Measurements from ENCODE around the gene PDLIM1. TPM values are rescaled to one million over a fixed set of nuclear protein-coding genes. Genes with fewer than 3 reads are reported as not detected.

The PDLIM1 gene
- total and polyA plus RNA-seq, 2 experiments from 2014 or later: 111 to 233 TPM

DNA sequence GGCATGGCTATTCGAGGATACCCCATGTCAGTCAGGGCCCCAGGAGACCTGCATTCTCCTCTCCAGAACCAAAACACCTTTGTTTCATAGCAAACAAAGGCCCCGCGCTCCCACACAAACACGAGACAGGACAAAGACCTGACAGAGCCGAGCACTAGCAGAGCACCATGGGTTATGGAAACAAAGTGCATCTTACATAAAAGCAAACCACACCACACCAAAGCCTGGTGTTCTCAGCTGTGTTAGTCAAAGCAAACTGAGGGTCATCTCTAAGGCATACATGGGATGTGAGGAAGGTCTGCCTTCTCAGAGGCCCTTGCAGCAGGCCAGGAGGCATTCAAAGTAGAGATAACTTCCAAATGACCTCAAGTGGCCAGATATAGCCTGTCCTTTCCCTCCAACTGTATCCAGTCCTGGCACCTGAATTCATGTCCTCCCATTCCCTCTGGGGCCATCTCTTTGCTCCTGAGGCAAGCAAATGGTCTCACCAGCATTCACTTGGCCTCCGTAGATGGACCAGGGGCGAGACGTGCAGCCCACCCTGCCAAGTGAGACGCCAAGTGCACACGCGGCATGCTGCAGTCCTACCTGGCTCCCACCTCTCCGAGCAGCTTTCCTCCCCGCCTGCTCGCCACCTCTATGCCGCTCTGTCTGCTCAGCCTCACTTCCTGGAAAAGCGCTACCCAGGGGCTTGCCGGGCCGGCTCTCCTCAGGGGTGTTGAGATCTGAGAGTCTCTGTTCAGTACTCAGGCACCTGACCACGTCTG, 45.3 kb upstream of the PDLIM1 start:
- H3K27ac Mint-ChIP-seq: peak overlapping the region; percentile 59; the same call in 1 of the 2 replicates
- DNase-seq (ENCODE audit: low spot score): no peak
- no peak for TF ChIP-seq ZNF114 (CRISPR knock-in tag; IDR thresholded peaks at IDR 0.05)
- no peak for TF ChIP-seq ETS1 (IDR thresholded peaks at IDR 0.05)
- TF ChIP-seq CREB1 (CRISPR knock-in tag; IDR thresholded peaks at IDR 0.05; ENCODE audit: low read depth): no peak
- no peak for TF ChIP-seq ZNF331 (CRISPR knock-in tag; IDR thresholded peaks at IDR 0.05; ENCODE audit: low read depth)
- TF ChIP-seq JUNB (IDR thresholded peaks at IDR 0.05; ENCODE audit: unreplicated experiment): no peak
- no peak for TF ChIP-seq STAT1 (IDR thresholded peaks at IDR 0.05; ENCODE audit: unreplicated experiment)
- TF ChIP-seq NANOG (IDR thresholded peaks at IDR 0.05; ENCODE audit: borderline replicate concordance): no peak
- TF ChIP-seq EZH2phosphoT487 (IDR thresholded peaks at IDR 0.05; ENCODE audit: unreplicated experiment): no peak
- no peak for TF ChIP-seq POLR2AphosphoS5 (IDR thresholded peaks at IDR 0.05; ENCODE audit: low read depth)
- no peak for TF ChIP-seq EZH2 (IDR thresholded peaks at IDR 0.05; ENCODE audit: low read depth, unreplicated experiment)
- TF ChIP-seq REST (IDR thresholded peaks at IDR 0.05; ENCODE audit: unreplicated experiment): no peak
- TF ChIP-seq, protein P1, sequence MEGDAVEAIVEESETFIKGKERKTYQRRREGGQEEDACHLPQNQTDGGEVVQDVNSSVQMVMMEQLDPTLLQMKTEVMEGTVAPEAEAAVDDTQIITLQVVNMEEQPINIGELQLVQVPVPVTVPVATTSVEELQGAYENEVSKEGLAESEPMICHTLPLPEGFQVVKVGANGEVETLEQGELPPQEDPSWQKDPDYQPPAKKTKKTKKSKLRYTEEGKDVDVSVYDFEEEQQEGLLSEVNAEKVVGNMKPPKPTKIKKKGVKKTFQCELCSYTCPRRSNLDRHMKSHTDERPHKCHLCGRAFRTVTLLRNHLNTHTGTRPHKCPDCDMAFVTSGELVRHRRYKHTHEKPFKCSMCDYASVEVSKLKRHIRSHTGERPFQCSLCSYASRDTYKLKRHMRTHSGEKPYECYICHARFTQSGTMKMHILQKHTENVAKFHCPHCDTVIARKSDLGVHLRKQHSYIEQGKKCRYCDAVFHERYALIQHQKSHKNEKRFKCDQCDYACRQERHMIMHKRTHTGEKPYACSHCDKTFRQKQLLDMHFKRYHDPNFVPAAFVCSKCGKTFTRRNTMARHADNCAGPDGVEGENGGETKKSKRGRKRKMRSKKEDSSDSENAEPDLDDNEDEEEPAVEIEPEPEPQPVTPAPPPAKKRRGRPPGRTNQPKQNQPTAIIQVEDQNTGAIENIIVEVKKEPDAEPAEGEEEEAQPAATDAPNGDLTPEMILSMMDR (conservative IDR thresholded peaks at IDR 0.05; ENCODE audit: low read depth in 2 of 2): no peak
- no peak for TF ChIP-seq ZNF462 (CRISPR knock-in tag; IDR thresholded peaks at IDR 0.05)

More for the DNA sequence above, 45.3 kb upstream of the PDLIM1 start:
- Histone ChIP-seq H3K79me2 (replicated peaks; ENCODE audit: insufficient read depth) (no peaks in the 10 kb centered on the region), H2AFZ (no peak overlapping the region), H3K9me2 (ENCODE audit: insufficient read depth) (no peaks in the 10 kb centered on the region), H3K4me1 (ENCODE audit: insufficient read depth) (peaks cover 8% of the 10 kb centered on the region; the same call in 1 of the 2 replicates), H3K36me3 (ENCODE audit: insufficient read depth) (0 out of 2 replicates have a peak, but pooled peaks cover 3% of the 10 kb centered on the region), H3K27ac (ENCODE audit: low read depth) (no peak overlapping the region), H3F3A (replicated peaks; ENCODE audit: low read depth) (0 out of 2 replicates have a peak, but pooled peaks cover 3% of the 10 kb centered on the region), H3K4me3 (no peak overlapping the region), H3K27me3 (ENCODE audit: insufficient read depth) (no peaks in the 10 kb centered on the region), H3K4me2 (no peak overlapping the region), H4K20me1 (replicated peaks; ENCODE audit: insufficient read depth) (no peaks in the 10 kb centered on the region)
- Mint-ChIP-seq H3K4me3 (no peak overlapping the region), H3K27me3 (ENCODE audit: insufficient read depth, low read depth, poor library complexity) (peaks cover 6% of the 10 kb centered on the region), H3K36me3 (ENCODE audit: low read depth) (peaks cover 14% of the 10 kb centered on the region), H3K4me1 (peaks cover 7% of the 10 kb centered on the region), H3K9me3 (no peaks in the 10 kb centered on the region)
- no peak for ATAC-seq
